VCaP (cell line): ENCODE data around the gene SFXN1.

Source experiments
- H3K27ac ChIP-seq: fragments of 450-650 bp; 2 replicates; pipeline ENCODE4 v1.5.1; 2017
- TF ChIP-seq, protein P1 (sequence below): fragments of 450-650 bp; conservative IDR thresholded peaks from 2 replicates; pipeline ENCODE4 v1.5.1; 2017; ENCODE audit warnings: mild to moderate bottlenecking, moderate library complexity

Gene SFXN1

DNA sequence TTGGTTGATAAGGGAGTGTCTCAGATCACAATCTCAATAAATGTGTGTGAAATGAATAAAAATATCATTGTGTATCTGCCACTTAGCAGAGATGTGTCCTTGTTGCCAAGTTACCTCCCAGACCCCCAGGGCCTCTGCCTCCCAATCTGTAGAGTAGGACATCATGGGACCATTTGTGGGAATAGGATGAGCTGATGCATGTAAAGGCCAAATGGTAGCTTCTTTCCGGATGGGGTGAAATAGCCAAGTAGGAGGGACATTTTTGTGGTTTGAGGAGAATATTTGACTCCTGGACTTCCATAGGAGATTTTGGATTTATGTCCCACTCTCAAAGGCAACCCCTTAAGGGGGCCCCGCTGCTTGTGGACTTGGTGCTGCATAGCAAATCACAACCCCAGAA is 96.9 kb downstream of the SFXN1 start:
- TF ChIP-seq, protein P1, sequence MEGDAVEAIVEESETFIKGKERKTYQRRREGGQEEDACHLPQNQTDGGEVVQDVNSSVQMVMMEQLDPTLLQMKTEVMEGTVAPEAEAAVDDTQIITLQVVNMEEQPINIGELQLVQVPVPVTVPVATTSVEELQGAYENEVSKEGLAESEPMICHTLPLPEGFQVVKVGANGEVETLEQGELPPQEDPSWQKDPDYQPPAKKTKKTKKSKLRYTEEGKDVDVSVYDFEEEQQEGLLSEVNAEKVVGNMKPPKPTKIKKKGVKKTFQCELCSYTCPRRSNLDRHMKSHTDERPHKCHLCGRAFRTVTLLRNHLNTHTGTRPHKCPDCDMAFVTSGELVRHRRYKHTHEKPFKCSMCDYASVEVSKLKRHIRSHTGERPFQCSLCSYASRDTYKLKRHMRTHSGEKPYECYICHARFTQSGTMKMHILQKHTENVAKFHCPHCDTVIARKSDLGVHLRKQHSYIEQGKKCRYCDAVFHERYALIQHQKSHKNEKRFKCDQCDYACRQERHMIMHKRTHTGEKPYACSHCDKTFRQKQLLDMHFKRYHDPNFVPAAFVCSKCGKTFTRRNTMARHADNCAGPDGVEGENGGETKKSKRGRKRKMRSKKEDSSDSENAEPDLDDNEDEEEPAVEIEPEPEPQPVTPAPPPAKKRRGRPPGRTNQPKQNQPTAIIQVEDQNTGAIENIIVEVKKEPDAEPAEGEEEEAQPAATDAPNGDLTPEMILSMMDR: no peak
- H3K27ac ChIP-seq: no peak overlapping the region

DNA sequence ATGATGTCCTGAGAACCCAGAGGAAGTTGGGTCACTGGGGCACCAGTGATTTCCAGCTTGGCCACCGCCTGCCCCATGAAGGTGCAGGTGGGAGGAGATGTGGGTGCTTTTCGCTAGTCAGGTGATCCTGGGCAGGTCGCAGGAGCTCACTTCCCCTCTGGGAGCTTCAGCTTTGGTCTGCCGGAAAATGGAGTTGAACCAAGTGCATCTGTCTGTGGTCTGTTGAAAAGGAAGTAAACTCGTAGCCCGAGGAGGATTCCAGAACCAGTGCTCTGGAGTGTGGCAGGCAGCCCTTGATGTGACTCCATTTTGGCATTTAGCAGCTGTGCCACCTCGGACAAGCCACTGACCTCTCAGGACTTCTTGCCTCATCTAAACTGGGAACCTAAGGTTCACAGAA is 97.7 kb downstream of the SFXN1 start:
- no peak overlapping the region for H3K27ac ChIP-seq
- TF ChIP-seq, protein P1: no peak

DNA sequence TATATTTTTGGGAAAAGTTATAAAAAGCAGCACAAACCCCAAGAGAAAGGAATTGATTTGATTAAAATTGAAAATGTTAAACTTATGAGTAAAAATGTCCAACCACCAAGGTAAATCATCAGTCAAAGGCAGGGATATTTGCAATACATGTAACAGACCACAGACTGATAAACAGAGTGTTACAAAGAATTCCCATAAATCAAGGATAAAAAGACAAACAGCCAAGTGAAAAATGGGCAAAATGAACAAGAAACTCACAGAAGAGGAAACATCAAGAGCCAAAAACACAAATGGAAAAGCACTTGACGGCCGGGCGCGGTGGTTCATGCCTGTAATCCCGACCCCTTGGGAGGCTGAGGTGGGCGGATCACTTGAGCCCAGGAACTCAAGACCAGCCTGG is 98.2 kb downstream of the SFXN1 start:
- TF ChIP-seq, protein P1: no peak
- H3K27ac ChIP-seq: no peak overlapping the region
